H1 (cell line): ENCODE measurements around the gene SLC13A3. TPM values are rescaled to one million over a fixed set of nuclear protein-coding genes. Genes with fewer than 3 reads are reported as not detected.

Source experiments
- KDM1A ChIP-seq: fragments of 200-600, 300-600 bp; sonication (generic); IDR thresholded peaks from 2 replicates; pipeline ENCODE4 v1.7.1; 2016; ENCODE audit warnings: mild to moderate bottlenecking, low read length, borderline replicate concordance
- KDM4A ChIP-seq: IDR thresholded peaks from one replicate; pipeline ENCODE4 v1.7.1; 2012; ENCODE audit warnings: low read depth, mild to moderate bottlenecking, moderate library complexity, low read length, inconsistent platforms; ENCODE audit not compliant: severe bottlenecking
- RAD21 ChIP-seq, 2 experiments: IDR thresholded peaks in 1 of 2; conservative IDR thresholded peaks in 1 of 2; 2 replicates each; pipeline ENCODE4 v1.6.1; 2011; ENCODE audit warnings: low read depth in 2 of 2, low read length in 2 of 2, improper control_type of control experiment in 1 of 2, inconsistent platforms in 1 of 2, mild to moderate bottlenecking in 1 of 2, moderate library complexity in 1 of 2
- polyA plus RNA-seq, 7 experiments: library from polyadenylated mRNA; depleted of rRNA in 3 of 7; stranded (reverse) in 5 of 7; unstranded in 2 of 7; fragments of >200 nt in 5 of 7; fragments of 200-250 nt in 2 of 7; gene quantifications; 1 replicate in 5 of 7; 2 replicates in 1 of 7; 4 replicates in 1 of 7; pipeline versions ENCODE4 v1.2.1 to v1.2.3, GENCODE V29; 2011 to 2013; ENCODE audit warnings: missing spikeins in 2 of 7, mixed read lengths in 2 of 7
- total RNA-seq: library from RNA; stranded (reverse); fragmentation: NEBNext Ultra II Directional; extraction: Animal tissue kit (Norgen Biotek cat#: 25700); gene quantifications from 2 replicates; pipeline ENCODE4 v1.2.1, GENCODE V29; 2021

SLC13A3 gene
- total and polyA plus RNA-seq, 2 of the 8 experiments (the other 6 are each of a cell fraction or from before 2014, with no cell fraction given), result 9.4 to 12.6 TPM

DNA sequence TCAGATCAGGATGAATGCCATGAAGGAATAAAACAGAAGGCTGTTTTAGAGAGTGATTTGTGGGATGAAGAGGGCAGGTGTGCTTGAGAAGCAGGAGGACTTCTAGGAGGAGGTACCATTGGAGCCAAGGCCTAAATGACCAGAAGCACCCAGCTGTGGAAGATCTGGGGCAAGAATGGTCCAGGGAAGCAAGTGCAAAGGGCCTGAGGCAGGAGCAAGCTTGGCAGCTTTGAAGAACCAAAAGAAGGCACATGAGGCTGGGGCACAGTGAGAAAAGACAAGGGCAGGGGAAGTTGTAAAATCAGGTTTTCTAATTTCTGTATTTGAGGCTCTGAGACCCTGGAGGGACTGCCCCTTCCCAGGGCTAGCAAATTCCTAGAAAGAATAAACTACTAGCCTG, 9.8 kb downstream of the SLC13A3 start (continued):
- TF ChIP-seq RAD21 (IDR thresholded peaks at IDR 0.05 in 1 of 2, conservative IDR thresholded peaks at IDR 0.05 in 1 of 2; ENCODE audit: low read depth in 2 of 2, low read length in 2 of 2) (no peak), KDM1A (peak; percentile 76; the same call in 1 of the 2 replicates), KDM4A (no peak)
